GM21447 (cell line): ENCODE results near the gene RFFL.

ENCODE experiments used
- ATAC-seq: cut with Tn5 transposase; IDR thresholded peaks from one replicate; pipeline ENCODE4 v1.9.1; 2021; ENCODE audit not compliant: unreplicated experiment

The RFFL gene

DNA sequence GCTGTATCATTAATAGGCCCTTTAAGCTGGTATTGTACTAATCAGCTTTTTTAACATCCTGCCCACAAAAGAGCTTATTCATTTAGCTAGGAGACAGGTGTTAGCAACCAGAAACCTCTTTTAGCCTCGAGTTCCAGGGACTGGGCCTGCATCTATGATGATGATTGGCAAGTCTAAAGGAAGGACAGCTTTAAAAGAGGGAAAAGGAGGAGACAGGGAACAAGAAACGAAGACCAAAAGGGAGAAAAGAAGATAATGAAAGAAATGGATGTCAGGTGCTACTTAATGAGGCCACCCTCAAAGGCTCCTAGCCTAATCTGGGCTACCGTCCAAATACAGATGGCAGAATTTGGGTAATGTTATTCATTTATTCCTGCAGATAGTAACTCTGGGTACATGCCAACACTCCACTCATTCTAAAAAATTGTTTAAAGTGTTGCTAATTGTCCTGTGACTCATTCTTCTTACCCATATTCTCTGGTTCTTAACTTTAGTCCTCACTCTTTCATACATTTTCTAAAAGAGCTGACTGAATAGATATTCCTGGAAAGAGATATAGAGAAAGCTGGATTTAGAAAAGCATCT is 18.7 kb upstream of the RFFL start:
- ATAC-seq = no peak

DNA sequence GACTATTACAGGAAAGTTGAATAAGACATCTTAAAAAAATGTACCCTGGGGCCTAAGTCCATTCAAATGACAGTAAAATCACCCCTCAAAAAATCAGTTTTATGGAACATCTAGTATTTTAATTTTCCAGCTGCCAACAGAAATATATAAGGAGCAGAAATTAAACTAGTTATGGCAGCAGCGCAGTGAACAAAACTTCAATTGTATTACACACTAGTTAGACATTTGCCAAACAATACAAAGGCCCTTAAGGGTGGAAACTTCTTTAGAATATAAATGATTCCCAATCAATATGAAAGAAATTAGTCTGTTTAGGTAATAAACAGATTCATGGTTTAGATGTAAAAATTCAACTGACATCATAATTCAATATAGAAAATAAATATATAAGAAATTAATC is 18.1 kb upstream of the RFFL start:
- ATAC-seq = no peak

DNA sequence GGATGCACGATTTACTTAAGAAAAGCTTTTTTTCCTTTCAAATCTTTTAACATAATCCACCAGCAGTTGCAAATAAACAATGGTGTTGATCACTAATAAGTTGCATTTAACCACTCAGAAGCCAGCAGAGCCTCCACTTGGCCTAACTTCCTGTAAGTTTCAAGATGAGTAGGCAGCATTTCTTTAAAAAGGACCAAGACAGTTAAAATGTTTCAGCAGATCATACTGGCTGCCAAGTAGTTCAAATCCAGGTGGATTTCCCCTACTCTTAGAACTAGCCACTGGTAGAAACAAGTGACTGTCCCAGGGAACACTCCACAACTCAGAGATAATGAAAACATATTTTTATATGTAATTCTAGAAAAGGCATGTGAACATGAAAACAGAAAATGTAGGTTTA is 17.0 kb upstream of the RFFL start:
- no peak for ATAC-seq

DNA sequence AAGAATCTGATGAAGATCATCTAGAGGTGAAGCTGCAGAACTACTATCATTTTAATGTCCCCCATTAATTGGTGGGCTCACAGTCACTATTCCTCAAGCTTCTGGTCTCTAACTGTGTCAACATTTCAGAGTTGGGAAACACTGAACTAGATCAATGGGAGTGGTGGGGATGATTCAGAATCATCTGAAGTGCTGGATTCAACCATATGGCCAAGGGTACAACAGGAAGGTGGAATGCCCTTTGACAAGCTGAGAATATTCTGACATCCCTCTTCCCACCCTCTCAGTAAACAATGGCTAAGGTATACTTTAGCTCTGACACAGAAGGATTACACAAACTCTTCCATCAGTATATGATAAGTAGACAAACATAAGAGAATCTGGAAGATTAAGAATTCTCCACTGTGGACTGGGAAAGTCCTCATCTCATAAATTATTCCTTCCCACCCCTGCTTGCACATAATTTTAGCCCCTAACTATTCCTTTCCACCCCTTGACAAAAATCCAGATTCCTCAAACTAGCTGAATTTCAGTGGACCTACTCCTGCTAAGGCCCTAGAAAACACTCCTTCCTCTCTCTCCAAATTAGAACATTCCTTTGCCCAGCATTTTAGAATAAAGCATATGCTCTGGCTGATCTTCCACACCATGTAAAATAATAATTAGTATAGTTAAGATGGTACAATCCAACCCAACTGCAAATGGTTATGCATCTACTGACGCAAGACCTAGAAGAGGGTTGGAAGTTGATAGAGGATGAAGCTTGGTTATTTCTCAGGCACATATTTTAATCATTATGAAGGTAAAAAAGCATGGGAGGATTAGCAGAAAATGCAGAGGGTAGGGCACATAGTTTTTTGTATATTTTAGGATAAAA is 16.3 kb upstream of the RFFL start:
- ATAC-seq = no peak

- ATAC-seq = no peak
These were observed 13.4 kb upstream of the RFFL start for GRCh38 chr17:35076874-35077273.

GRCh38 chr17:35074711-35075707 is 11.5 kb upstream of the RFFL start:
- no peak for ATAC-seq

DNA sequence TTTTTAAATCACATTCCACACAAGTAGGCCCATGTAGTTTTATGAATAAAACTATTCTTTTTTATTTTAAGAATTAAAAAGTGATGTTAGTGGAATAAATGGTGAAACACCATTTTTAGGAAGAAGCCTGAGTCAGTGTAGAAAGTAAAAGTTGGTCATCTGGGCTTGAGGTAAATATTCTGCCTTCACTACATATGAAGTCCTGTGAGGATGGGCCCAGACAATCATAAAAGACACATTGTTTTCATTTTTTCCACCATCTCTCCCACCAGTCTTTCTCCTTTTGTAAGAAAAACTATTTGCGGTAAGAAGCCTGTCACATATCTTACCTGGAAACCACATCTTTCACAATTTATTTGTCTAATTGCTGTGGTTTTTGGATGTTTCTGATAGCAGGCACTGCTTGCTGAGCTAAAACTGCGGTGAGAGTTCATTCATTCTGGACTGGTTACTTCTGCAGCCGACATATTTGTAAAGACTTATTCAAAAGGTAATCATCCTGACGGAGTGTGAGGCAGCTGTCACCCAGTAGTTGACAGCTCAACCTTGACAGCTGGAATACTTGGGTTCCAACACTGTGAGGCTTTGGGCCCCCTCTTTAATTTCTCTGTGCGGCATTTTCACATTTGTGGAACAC is 10.6 kb upstream of the RFFL start:
- ATAC-seq = no peak

GRCh38 chr17:35073183-35073790 is 9.8 kb upstream of the RFFL start:
- no peak for ATAC-seq

GRCh38 chr17:35069311-35069710 is 5.8 kb upstream of the RFFL start:
- no peak for ATAC-seq

GRCh38 chr17:35068249-35068648 is 4.7 kb upstream of the RFFL start:
- no peak for ATAC-seq

GRCh38 chr17:35065880-35066279 is 2.4 kb upstream of the RFFL start:
- ATAC-seq = no peak

GRCh38 chr17:35064516-35065215 is 1.2 kb upstream of the RFFL start:
- no peak for ATAC-seq

DNA sequence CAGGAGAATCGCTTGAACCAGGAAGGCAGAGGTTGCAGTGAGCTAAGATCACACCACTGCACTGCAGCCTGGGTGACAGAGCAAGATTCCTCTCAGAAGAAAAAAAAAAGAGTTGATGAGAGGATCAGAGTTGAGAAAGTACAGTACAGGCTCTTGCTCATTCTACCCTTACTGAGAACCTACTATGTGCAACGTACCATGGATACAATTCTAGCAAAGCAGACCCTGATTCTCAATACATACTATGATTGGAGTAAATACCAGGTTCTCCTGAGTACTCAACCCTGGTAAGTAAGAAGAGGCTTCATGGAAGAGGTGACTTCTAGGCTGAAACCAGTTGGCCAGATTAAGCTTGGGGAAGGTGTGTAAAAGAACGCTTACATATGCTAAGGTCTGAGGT is 1.2 kb downstream of the RFFL start:
- ATAC-seq = no peak

- no peak for ATAC-seq
These were observed 6.1 kb downstream of the RFFL start for GRCh38 chr17:35057332-35057915.

- no peak for ATAC-seq
These were observed 7.5 kb downstream of the RFFL start for GRCh38 chr17:35056013-35056412.

DNA sequence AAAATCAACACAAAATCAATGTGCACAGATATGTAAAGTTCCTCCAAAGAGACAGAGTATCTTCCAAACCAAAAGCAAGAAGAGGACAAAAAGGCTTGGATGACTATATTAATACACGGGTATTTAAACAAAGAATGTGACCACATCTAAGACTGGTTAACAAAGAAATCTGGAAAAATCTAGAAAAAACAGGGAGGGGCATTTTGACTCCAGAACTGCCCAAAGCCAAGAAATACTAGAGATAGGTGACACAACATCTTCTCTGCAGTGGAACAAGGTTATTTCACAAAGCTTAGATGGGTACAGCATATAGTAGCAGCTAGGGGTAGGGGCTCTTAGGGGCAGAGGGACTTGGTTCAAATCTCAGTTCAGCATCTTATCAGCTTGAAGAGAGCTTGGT is 10.3 kb downstream of the RFFL start:
- ATAC-seq = no peak

DNA sequence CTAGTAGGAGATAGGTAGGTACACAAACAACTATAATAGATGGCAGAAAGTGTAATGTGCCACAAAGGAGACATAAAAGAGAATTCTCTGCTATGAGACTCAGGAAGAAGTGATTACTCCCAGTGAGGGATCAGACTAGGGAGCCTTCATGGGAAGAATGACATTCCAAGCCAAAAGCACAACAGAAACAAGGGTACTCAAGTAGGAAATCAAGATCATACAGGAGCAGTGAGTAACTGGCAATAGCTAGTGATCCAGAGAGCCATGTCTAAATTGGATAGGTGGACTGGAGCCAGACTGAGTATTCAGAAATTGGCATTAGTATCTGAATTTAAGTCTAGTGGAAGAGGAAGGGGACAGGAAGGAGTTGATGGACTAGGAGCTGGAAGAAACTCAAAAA is 10.7 kb downstream of the RFFL start:
- no peak for ATAC-seq

DNA sequence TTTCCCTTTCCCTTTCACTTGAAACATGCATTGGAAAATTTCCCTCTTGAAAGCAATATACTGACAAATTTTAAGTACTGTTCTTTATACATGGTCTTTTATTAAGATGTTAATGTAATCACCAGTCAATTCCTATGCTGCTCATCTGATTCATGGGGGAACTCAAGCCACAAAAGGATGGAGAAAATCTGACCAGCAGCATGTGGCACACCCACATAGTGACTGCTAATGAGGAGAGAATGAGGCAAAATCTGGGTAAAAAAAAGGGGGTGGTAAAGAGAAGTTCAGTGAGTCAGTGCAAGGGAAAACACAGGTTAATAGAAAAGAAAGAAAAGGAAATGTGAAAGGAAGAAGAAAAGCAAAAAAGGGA is 11.3 kb downstream of the RFFL start:
- no peak for ATAC-seq

DNA sequence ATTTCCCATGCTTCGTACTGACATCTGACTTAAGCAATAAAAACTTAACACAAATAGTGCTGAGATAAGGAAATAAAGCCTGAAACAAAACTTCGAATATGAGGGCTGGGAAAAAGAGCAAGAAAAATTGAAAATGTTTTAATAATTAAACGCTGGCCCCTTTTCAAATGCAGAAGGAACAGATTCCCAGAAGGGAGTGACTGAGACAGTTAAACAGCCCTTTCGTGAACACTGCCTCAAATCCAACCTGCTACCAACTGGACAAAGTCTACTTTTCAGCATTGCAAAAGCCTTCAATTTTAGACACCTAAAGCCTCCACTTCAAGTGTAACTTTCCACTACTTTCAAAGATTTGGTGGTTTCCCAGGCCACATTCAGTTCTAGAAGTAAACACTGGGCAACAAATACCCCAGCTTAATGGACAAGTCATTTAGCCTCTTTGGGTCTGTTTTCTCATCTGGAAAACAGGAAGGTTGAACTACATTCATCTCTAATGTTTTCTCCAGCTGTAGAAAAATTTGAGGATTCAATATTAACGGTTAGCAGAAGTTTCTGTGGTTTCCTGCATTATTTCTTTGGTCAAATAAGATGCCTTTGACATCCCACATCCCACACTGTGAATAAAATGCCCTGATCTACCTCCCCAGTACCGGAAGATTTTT is 11.8 kb downstream of the RFFL start:
- peak; percentile 41 for ATAC-seq
